GM13976 (cell line): ENCODE data around the gene PHLDB2.
A peak's percentile ranks its signal among the peaks of the same experiment; 100 is the strongest.

Experiments used
- DNase-seq: peaks from one replicate; pipeline ENCODE4 v3.0.0; 2012; ENCODE audit warnings: low spot score
- CTCF ChIP-seq: IDR thresholded peaks from 2 replicates; pipeline ENCODE4 v1.5.1; 2012; ENCODE audit warnings: borderline replicate concordance, mild to moderate bottlenecking; ENCODE audit not compliant: insufficient read depth; ENCODE audit errors: extremely low read depth, missing control alignments, control extremely low read depth
- in situ Hi-C: fragments of 300-500 bp; cut with MboI; formaldehyde crosslinking; loops from one replicate; pipeline ENCODE4 v1.12.0; 2022; ENCODE audit warnings: low sequenced_read_pairs, mixed read lengths, inconsistent platforms; ENCODE audit not compliant: unreplicated experiment

PHLDB2 gene

DNA sequence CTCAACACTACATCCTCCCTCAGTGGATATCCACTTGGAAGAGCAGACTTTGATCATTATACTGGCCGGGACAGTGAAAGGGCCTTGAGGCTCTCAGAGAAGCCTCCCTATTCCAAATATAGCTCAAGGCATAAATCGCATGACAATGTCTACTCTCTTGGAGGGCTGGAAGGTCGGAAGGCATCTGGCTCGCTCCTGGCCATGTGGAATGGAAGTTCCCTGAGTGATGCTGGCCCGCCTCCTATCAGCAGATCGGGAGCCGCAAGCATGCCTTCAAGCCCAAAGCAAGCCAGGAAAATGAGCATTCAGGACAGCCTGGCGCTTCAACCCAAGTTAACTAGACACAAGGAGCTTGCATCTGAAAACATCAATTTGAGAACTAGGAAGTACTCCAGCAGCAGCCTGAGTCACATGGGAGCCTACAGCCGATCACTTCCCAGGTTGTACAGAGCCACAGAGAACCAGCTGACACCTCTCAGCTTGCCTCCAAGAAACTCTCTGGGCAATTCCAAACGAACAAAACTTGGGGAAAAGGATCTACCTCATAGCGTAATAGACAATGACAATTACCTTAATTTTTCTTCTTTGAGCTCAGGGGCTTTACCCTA is 25.4 kb downstream of the PHLDB2 start:
- no peak for DNase-seq
- in situ Hi-C loops: no loop called here
- no peak for TF ChIP-seq CTCF

GRCh38 chr3:111885578-111885977 is 26.5 kb downstream of the PHLDB2 start:
- DNase-seq: no peak
- no peak for TF ChIP-seq CTCF
- in situ Hi-C loops: no loop called here

DNA sequence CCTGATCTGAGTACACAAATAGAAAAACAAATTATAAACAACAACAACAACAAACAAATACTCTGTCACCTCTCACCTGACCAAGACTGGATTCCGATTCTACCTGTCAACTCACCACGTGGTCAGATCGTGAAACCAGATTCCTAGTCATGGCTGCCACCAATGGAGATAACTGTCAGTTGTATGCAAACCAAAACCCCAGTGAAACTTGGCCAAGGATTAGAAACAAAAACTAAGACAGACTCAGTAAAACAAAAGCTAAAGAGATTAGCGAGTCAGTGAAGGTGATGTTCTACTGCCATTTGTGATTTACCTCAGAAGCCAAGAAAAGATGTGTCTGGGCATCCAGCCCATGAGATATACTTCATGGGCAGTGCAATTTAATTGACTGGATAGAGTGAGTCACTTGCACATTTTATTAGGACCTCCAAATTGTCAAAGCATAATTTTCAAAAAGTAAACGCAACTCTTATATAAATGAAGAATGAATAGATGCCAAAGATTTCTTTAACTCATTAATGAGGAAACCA is 31.1 kb downstream of the PHLDB2 start:
- in situ Hi-C loops: no loop called here
- no peak for DNase-seq

GRCh38 chr3:111892070-111892469 is 33.0 kb downstream of the PHLDB2 start:
- no peak for DNase-seq
- in situ Hi-C loops: no loop called here
- no peak for TF ChIP-seq CTCF

More for the DNA sequence above, 31.1 kb downstream of the PHLDB2 start:
- TF ChIP-seq CTCF: no peak

DNA sequence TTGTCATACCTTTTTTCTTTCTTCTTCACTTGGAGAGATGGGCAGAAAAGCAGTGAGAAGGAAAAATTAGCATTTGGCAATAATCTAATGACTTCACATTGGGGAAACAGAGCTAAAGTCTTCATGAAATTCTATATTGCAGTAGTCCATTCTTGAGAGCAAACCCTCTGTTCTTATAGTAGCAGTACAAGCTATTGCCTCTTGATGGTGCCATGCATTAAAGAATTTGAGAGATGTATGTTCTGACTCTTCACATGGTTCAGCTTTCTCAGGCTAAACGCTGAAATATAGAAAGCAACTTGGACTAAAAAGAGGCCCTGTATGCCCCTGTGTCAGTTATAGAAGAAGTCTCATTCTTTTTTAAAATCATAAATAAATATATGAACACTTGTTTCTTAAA is 36.0 kb downstream of the PHLDB2 start:
- DNase-seq: peak; percentile 13
- in situ Hi-C loops: no loop called here
- TF ChIP-seq CTCF: no peak

DNA sequence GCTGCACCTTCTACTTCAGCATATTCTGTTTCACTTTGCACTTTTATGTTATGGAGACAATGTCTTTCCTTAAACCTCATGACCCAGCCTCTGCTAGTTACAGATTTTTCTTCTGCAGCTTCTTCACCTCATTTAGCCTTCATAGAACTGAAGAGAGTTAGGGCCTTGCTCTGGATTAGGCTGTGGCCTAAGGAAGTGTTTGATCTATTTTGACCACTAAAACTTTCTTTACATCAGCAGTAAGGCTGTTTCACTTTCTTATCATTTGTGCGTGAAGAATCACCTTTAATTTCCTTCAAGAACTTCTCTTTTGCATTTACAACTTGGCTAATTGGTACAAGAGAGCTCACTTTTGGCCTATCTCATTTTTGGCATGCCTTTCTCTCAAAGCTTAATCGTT is 40.9 kb downstream of the PHLDB2 start:
- in situ Hi-C loops: no loop called here
- DNase-seq: no peak
- no peak for TF ChIP-seq CTCF

DNA sequence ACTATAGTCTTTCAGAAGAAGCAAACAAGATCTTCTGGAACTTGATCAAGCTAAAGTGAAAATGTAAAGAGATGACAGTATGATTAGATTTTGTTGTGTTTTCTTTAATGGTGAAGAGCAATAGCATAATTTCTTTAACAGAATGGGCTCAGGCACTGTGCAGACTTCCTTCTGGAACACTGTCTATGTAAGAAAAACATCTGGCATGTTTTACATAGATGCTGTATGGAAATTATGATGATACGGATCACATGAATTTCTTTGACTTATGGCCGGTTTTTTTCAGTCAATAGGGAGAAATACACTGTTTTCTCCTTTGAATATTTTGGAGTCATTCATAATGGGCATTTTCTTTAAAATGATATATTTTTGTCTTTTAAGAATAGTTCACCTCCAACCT is 42.6 kb downstream of the PHLDB2 start:
- TF ChIP-seq CTCF: no peak
- in situ Hi-C loops: no loop called here
- DNase-seq: no peak
